Measurements from ENCODE around the gene ZMYM5. TPM values are rescaled to one million over a fixed set of nuclear protein-coding genes. Genes with fewer than 3 reads are reported as not detected.

The ZMYM5 gene
- total RNA-seq, 6 donors from 2014 or later = 6.5 to 23.0 (median 10.4) TPM

DNA sequence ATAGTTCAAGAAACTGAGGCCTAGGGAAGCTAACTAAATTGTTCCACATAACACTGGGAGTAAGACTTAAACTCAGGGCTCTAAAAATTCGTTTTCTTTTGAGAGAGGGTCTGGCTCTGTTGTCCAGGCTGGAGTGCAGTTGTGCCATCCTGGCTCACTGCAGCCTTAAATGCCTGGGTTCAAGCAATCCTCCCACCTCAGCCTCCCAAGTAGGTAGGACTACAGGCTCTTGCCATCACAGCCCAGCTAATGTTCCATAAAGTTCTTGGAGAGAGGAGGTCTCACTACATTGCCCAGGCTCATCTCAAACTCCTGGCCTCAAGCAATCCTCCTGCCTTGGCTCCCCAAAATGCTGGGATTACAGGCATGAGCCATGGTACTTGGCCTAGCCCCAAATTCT, 10.7 kb downstream of the ZMYM5 start:
- 96 to 100% methylated on average over 1 of the region's 1 CpG for WGBS, 2 donors
- Histone ChIP-seq H3K27me3 (no peaks in the 10 kb centered on the region), H3K4me1 (peaks cover 0 to 5% (median 2%) of the 10 kb centered on the region in 4 donors), H3K27ac (no peak overlapping the region), H3K4me3 (no peak overlapping the region), H3K9me3 (no peaks in the 10 kb centered on the region), H3K36me3 (peaks cover 0 to 47% (median 13%) of the 10 kb centered on the region in 4 donors)
- DNase-seq = no peak
- no peak for TF ChIP-seq POLR2AphosphoS5 (IDR thresholded peaks at IDR 0.05)
- TF ChIP-seq, protein P1, sequence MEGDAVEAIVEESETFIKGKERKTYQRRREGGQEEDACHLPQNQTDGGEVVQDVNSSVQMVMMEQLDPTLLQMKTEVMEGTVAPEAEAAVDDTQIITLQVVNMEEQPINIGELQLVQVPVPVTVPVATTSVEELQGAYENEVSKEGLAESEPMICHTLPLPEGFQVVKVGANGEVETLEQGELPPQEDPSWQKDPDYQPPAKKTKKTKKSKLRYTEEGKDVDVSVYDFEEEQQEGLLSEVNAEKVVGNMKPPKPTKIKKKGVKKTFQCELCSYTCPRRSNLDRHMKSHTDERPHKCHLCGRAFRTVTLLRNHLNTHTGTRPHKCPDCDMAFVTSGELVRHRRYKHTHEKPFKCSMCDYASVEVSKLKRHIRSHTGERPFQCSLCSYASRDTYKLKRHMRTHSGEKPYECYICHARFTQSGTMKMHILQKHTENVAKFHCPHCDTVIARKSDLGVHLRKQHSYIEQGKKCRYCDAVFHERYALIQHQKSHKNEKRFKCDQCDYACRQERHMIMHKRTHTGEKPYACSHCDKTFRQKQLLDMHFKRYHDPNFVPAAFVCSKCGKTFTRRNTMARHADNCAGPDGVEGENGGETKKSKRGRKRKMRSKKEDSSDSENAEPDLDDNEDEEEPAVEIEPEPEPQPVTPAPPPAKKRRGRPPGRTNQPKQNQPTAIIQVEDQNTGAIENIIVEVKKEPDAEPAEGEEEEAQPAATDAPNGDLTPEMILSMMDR (IDR thresholded peaks at IDR 0.05) = no peak
- ATAC-seq (ENCODE audit: low FRiP score in 2 of 2) = no peak

DNA sequence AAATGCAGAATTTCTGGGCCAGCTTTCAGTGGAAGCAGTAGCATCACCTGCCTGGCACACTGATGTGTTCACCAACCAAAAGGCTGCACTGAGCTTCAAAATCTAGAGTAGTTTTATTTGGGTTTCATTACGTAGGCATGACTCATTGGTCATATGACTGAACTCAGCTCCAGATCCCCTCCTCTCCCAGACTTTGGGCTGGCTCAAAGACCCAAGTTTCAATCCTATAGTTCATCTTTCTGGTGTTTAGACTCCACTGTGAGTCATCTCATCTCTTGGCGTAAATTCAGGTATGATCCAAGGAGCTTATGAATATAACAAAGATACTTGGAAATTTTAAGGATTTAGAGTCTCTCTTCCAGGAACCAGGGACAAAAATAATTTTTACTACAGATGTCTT, 17.7 kb downstream of the ZMYM5 start:
- no peak overlapping the region for H3K4me3 ChIP-seq
- no peak for DNase-seq
- no peak overlapping the region for H3K27ac ChIP-seq
- no peaks in the 10 kb centered on the region for H3K9me3 ChIP-seq
- TF ChIP-seq, protein P1 (IDR thresholded peaks at IDR 0.05) = no peak
- TF ChIP-seq POLR2A (IDR thresholded peaks at IDR 0.05) (no peak), POLR2AphosphoS5 (IDR thresholded peaks at IDR 0.05) (no peak), EP300 (IDR thresholded peaks at IDR 0.05) (no peak)
- ATAC-seq (ENCODE audit: low FRiP score in 2 of 2) = peak in 1 of 2 donors; percentile 90
- H3K27me3 ChIP-seq = no peaks in the 10 kb centered on the region
- 58 to 62% methylated on average over 2 of the region's 2 CpGs for WGBS, 2 donors
- peaks cover 0 to 45% (median 16%) of the 10 kb centered on the region in 4 donors for H3K36me3 ChIP-seq
- peaks cover 0 to 12% (median 7%) of the 10 kb centered on the region in 4 donors for H3K4me1 ChIP-seq

DNA sequence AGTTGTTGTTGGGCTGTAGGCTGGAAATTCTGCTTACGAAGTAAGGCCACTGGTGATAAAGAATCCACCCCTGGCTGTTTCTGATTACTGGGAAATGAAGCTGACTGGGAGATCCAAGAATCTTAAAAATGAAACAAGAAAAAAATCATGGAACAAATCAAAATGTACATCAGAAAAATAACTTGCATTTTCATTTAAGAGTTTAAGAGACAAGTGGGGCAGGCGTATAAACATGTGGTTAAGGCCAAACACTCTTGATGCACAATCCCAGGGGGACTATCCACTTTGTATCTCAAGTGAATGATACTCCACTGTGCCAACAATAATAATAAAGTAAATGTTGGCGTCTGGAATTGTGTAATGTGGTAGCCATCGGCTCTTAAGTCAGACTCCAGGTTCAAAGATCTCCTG, 24.6 kb downstream of the ZMYM5 start:
- H3K9me3 ChIP-seq = no peaks in the 10 kb centered on the region
- WGBS, 2 donors = 68 to 77% methylated on average over 4 of the region's 4 CpGs
- no peaks in the 10 kb centered on the region for H3K4me1 ChIP-seq
- peaks cover 4 to 57% (median 31%) of the 10 kb centered on the region in 4 donors for H3K36me3 ChIP-seq
- no peak overlapping the region for H3K4me3 ChIP-seq
- no peaks in the 10 kb centered on the region for H3K27me3 ChIP-seq
- DNase-seq (no peak), ATAC-seq (ENCODE audit: low FRiP score in 2 of 2) (peak in 1 of 2 donors; percentile 60)
- no peak overlapping the region for H3K27ac ChIP-seq
- TF ChIP-seq POLR2AphosphoS5 (IDR thresholded peaks at IDR 0.05) (no peak), EP300 (IDR thresholded peaks at IDR 0.05) (no peak), POLR2A (IDR thresholded peaks at IDR 0.05) (no peak)
- TF ChIP-seq, protein P1 (IDR thresholded peaks at IDR 0.05) = no peak

DNA sequence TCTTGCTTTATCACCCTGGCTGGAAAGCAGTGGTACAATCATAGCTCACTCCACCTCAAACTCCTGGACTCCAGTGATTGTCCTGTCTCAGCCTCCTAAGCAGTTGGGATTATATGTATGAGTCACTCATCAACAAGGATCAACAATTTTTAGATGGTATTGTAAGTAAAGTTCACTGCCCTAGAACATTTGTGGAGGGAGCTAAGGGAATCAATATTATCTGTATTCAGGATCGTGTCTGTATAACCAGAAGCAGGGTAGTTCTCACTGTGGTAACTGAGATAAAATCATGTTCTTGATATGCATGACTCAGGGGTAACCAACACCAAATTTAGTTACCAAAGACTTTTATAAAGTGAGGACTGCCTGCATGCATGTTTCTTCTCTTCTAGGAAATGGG, 27.0 kb downstream of the ZMYM5 start:
- H3K36me3 ChIP-seq = peaks cover 9 to 71% (median 39%) of the 10 kb centered on the region in 4 donors
- H3K27me3 ChIP-seq = no peaks in the 10 kb centered on the region
- TF ChIP-seq POLR2A (IDR thresholded peaks at IDR 0.05) = no peak
- TF ChIP-seq POLR2AphosphoS5 (IDR thresholded peaks at IDR 0.05) = no peak
- TF ChIP-seq, protein P1 (IDR thresholded peaks at IDR 0.05) = no peak
- TF ChIP-seq EP300 (IDR thresholded peaks at IDR 0.05) = no peak
- H3K4me1 ChIP-seq = no peaks in the 10 kb centered on the region
- DNase-seq = no peak
- no peak for ATAC-seq (ENCODE audit: low FRiP score in 2 of 2)
- no peak overlapping the region for H3K27ac ChIP-seq
- no peak overlapping the region for H3K4me3 ChIP-seq
- 91 to 100% methylated on average over 1 of the region's 1 CpG for WGBS, 2 donors
- no peaks in the 10 kb centered on the region for H3K9me3 ChIP-seq

DNA sequence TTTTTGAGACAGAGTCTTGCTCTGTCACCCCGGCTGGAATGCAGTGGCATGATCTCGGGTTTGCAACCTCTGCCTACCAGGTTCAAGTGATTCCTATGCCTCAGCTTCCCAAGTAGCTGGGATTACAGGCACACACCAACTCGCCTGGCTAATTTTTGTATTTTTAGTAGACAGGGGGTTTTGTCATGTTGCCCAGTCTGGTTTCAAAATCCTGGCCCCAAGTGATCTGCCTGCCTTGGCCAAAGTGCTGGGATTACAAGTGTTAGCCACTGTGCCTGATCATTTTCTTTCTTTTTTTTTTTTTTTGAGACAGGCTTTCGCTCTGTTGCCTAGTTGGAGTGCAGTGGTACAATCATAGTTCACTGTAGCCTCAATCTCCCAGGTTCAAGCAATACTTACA, 28.7 kb downstream of the ZMYM5 start:
- Histone ChIP-seq H3K27me3 (no peaks in the 10 kb centered on the region), H3K36me3 (peaks cover 9 to 83% (median 39%) of the 10 kb centered on the region in 4 donors), H3K4me3 (no peak overlapping the region), H3K9me3 (no peaks in the 10 kb centered on the region), H3K4me1 (no peaks in the 10 kb centered on the region), H3K27ac (no peak overlapping the region)
- TF ChIP-seq POLR2AphosphoS5 (IDR thresholded peaks at IDR 0.05) = no peak
- TF ChIP-seq, protein P1 (IDR thresholded peaks at IDR 0.05) = no peak
- ATAC-seq (ENCODE audit: low FRiP score in 2 of 2) (no peak), DNase-seq (no peak)
- 96% methylated on average over 4 of the region's 4 CpGs for WGBS, 2 donors
